HEK293 (cell line): ENCODE data around the gene TNFRSF17.

Experiments
- CTCF ChIA-PET: fragments of 350-600 bp; formaldehyde crosslinking; extraction: SDS; loops from one replicate; lab custom pipeline; 2021; ENCODE audit warnings: antibody characterized with exemption; lab: Yijun Ruan, JAX
- POLR2A ChIA-PET: fragments of 300-600 bp; formaldehyde crosslinking; extraction: SDS; loops from one replicate; lab custom pipeline; 2020; ENCODE audit warnings: antibody characterized with exemption, inconsistent platforms; lab: Yijun Ruan, JAX
- H3K27ac ChIP-seq: fragments of 200-500 bp; sonication (Bioruptor generic); 2 replicates; pipeline ENCODE4 v1.5.1; 2014; ENCODE audit warnings: low read depth, low read length, control low read depth, inconsistent platforms; ENCODE audit errors: extremely low read depth
- H3K36me3 ChIP-seq, 2 experiments: fragments of 200-500 bp in 1 of 2; sonication (Bioruptor generic) in 1 of 2; 1 replicate in 1 of 2; 2 replicates in 1 of 2; pipeline ENCODE4 v1.5.1; 2014 to 2017; ENCODE audit warnings: inconsistent platforms in 2 of 2, low read length in 2 of 2; ENCODE audit not compliant: control insufficient read depth in 2 of 2, insufficient read depth in 1 of 2
- H3K4me1 ChIP-seq: fragments of 200-500 bp; sonication (Bioruptor generic); 2 replicates; pipeline ENCODE4 v1.5.1; 2014; ENCODE audit warnings: mild to moderate bottlenecking, low read length, inconsistent platforms; ENCODE audit not compliant: control insufficient read depth, insufficient read depth
- H3K4me3 ChIP-seq: 2 replicates; pipeline ENCODE4 v1.5.1; 2011; ENCODE audit warnings: low read depth, mild to moderate bottlenecking, control low read depth, low read length, moderate library complexity
- H3K9me3 ChIP-seq: fragments of 200-500 bp; sonication (Bioruptor generic); 2 replicates; pipeline ENCODE4 v1.5.1; 2014; ENCODE audit warnings: low read depth, low read length, inconsistent platforms; ENCODE audit not compliant: control insufficient read depth, insufficient read depth
- ATF2 ChIP-seq: fragments of 450-650 bp; formaldehyde crosslinking; IDR thresholded peaks from 2 replicates; pipeline ENCODE4 v1.5.1; 2016; ENCODE audit warnings: missing biosample characterization, missing genetic modification characterization, low read depth
- GLIS2 ChIP-seq: fragments of 450-650 bp; formaldehyde crosslinking; IDR thresholded peaks from 2 replicates; pipeline ENCODE4 v1.5.1; 2016; ENCODE audit warnings: missing biosample characterization, missing genetic modification characterization
- KLF16 ChIP-seq: fragments of 450-650 bp; formaldehyde crosslinking; IDR thresholded peaks from 2 replicates; pipeline ENCODE4 v1.5.1; 2017; ENCODE audit warnings: missing biosample characterization, missing genetic modification characterization
- KLF7 ChIP-seq: fragments of 450-650 bp; formaldehyde crosslinking; IDR thresholded peaks from 2 replicates; pipeline ENCODE4 v1.5.1; 2016; ENCODE audit warnings: missing biosample characterization, missing genetic modification characterization, borderline replicate concordance
- MYNN ChIP-seq: fragments of 450-650 bp; formaldehyde crosslinking; IDR thresholded peaks from 2 replicates; pipeline ENCODE4 v1.5.1; 2016; ENCODE audit warnings: missing biosample characterization, missing genetic modification characterization, borderline replicate concordance
- ZNF140 ChIP-seq: fragments of 450-650 bp; formaldehyde crosslinking; IDR thresholded peaks from 2 replicates; pipeline ENCODE4 v1.5.1; 2016; ENCODE audit warnings: missing biosample characterization, missing genetic modification characterization
- ZNF335 ChIP-seq: fragments of 450-650 bp; formaldehyde crosslinking; conservative IDR thresholded peaks from 2 replicates; pipeline ENCODE4 v1.5.1; 2016; ENCODE audit warnings: missing biosample characterization, missing genetic modification characterization
- ZNF48 ChIP-seq: fragments of 450-650 bp; formaldehyde crosslinking; IDR thresholded peaks from 2 replicates; pipeline ENCODE4 v1.5.1; 2016; ENCODE audit warnings: missing biosample characterization, missing genetic modification characterization
- ZNF488 ChIP-seq: fragments of 450-650 bp; formaldehyde crosslinking; IDR thresholded peaks from 2 replicates; pipeline ENCODE4 v1.5.1; 2016; ENCODE audit warnings: missing biosample characterization, missing genetic modification characterization
- ZNF623 ChIP-seq: fragments of 450-650 bp; formaldehyde crosslinking; IDR thresholded peaks from 2 replicates; pipeline ENCODE4 v1.5.1; 2016; ENCODE audit warnings: missing biosample characterization, missing genetic modification characterization
- ZNF664 ChIP-seq: fragments of 450-650 bp; formaldehyde crosslinking; IDR thresholded peaks from 2 replicates; pipeline ENCODE4 v1.5.1; 2016; ENCODE audit warnings: missing biosample characterization, missing genetic modification characterization
- TF ChIP-seq, protein P1 (sequence below): fragments of 450-650 bp; formaldehyde crosslinking; IDR thresholded peaks from 2 replicates; pipeline ENCODE4 v1.5.1; 2016; ENCODE audit warnings: missing biosample characterization, missing genetic modification characterization
- TF ChIP-seq, protein P2 (sequence below): fragments of 450-650 bp; formaldehyde crosslinking; IDR thresholded peaks from 2 replicates; pipeline ENCODE4 v1.5.1; 2017; ENCODE audit warnings: missing biosample characterization, missing genetic modification characterization

The TNFRSF17 gene

DNA sequence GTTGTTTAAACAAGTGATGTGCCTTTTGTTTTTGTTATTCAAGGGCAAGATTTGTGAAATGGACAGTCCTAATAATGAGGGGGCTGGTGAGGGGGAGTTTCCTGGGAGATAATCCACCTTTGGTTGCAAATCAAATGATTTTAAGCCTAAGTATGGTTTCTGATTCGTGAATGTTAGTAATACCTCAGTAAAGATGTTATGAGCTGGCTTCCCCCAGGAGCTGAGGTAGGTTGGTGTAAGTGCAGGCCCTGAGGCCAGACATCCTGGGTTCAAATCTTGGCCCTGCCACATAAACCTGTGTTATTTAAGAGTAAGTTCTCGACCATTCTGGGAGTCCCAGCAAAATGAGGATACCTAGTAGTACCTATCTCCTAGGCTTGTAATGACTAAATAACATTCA lies 13.1 kb downstream of the TNFRSF17 start:
- POLR2A ChIA-PET: interaction anchor here (2.0 kb wide), 1 partner anchor 84 kb away, joined by 10 read pairs; no protein-coding TSS in a partner anchor
- peaks cover 6% of the 10 kb centered on the region; the same call in 1 of the 2 replicates for H3K4me1 ChIP-seq
- CTCF ChIA-PET: interaction anchor here (0.7 to 2.3 kb wide), 2 partner anchors 90 to 581 kb away, joined by 4 to 20 read pairs; no protein-coding TSS in a partner anchor

DNA sequence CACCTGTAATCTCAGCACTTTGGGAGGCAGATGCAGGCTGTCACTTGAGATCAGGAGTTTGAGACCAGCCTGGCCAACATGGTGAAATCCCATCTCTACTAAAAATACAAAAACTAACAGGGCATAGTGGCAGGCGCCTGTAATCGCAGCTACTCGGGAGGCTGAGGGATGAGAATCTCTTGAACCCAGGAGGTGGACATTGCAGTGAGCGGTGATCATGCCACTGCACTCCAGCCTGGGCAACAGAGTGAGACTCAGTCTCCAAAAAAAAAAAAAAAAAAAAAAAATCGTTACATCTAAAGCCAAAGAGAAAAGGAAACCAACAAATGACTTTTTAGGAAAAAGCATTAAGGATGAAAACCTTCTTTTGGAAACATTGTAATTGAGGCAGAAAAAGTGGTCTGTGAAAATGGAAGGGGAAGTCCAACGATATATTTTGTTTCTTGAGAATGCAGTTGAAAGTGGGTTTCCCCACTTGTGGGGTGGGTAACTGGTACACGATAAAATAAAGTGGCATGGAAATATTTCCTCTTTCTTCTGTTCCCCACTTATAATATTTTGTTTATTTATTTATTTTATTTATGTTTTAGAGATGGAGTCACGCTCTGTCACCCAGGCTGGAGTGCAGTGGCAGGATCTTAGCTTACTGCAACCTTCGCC lies 14.1 kb downstream of the TNFRSF17 start:
- peaks cover 6% of the 10 kb centered on the region; the same call in 1 of the 2 replicates for H3K4me1 ChIP-seq
- POLR2A ChIA-PET: no interaction called here
- H3K36me3 ChIP-seq: peaks cover 0 to under 1% of the 10 kb centered on the region in 2 experiments; a peak in 2 of 3 replicates
- no peak overlapping the region for H3K4me3 ChIP-seq
- H3K9me3 ChIP-seq: no peaks in the 10 kb centered on the region
- TF ChIP-seq, protein P1, sequence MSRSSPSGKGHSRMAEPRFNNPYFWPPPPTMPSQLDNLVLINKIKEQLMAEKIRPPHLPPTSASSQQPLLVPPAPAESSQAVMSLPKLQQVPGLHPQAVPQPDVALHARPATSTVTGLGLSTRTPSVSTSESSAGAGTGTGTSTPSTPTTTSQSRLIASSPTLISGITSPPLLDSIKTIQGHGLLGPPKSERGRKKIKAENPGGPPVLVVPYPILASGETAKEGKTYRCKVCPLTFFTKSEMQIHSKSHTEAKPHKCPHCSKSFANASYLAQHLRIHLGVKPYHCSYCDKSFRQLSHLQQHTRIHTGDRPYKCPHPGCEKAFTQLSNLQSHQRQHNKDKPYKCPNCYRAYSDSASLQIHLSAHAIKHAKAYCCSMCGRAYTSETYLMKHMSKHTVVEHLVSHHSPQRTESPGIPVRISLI: 0 out of 2 replicates have a peak, but pooled peaks have one; percentile 81
- TF ChIP-seq KLF16 (tag by site-specific recombination) (no peak), ZNF623 (tag by site-specific recombination) (no peak)
- H3K27ac ChIP-seq: no peak overlapping the region
- CTCF ChIA-PET: interaction anchor here (0.6 to 0.7 kb wide), 2 partner anchors 28 to 582 kb away, joined by 3 to 4 read pairs; no protein-coding TSS in a partner anchor

More for the DNA sequence above, 13.1 kb downstream of the TNFRSF17 start:
- TF ChIP-seq ZNF664 (peak; percentile 92), ZNF48 (tag by site-specific recombination) (no peak)
- Histone ChIP-seq H3K27ac (no peak overlapping the region), H3K36me3 (peaks cover 0 to 4% of the 10 kb centered on the region in 2 experiments; a peak in 2 of 3 replicates), H3K4me3 (no peak overlapping the region), H3K9me3 (no peaks in the 10 kb centered on the region)

DNA sequence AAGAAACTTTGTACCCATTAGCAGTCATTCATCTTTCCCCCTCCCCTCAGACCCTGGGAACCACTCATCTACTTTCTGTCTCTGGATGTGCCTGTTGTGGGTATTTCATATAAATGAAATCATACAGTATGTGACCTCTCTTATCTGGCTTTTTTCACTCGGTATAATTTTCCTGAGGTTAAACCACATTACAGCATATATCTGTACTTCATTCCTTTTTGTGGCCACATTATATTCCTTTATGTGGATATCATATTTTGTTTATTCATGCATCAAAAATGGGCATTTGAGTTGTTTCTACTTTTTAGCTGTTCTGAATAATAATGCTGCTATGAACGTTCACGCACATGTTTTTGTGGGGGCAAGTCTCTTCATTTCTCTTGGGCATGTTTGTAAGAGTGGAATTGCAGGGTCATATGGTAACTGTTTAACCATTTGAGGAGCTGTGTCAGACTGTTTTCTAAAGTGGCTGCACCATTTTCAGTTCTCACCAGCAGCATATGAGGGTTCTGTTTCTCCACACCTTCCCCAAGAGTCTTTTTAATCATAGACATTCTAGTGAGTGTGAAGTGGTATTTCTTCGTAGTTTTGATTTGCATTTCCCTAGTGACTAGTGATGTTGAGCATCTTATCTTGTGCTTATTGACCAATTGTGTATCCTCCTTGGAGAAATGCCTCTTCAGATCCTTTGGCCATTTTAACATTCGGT lies 15.3 kb downstream of the TNFRSF17 start:
- TF ChIP-seq, protein P2, sequence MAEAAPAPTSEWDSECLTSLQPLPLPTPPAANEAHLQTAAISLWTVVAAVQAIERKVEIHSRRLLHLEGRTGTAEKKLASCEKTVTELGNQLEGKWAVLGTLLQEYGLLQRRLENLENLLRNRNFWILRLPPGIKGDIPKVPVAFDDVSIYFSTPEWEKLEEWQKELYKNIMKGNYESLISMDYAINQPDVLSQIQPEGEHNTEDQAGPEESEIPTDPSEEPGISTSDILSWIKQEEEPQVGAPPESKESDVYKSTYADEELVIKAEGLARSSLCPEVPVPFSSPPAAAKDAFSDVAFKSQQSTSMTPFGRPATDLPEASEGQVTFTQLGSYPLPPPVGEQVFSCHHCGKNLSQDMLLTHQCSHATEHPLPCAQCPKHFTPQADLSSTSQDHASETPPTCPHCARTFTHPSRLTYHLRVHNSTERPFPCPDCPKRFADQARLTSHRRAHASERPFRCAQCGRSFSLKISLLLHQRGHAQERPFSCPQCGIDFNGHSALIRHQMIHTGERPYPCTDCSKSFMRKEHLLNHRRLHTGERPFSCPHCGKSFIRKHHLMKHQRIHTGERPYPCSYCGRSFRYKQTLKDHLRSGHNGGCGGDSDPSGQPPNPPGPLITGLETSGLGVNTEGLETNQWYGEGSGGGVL (tag by site-specific recombination): no peak
- TF ChIP-seq ZNF140 (tag by site-specific recombination) (peak; percentile 89; the same call in 1 of the 2 replicates), ZNF335 (tag by site-specific recombination) (0 out of 2 replicates have a peak, but pooled peaks have one; percentile 23)
- CTCF ChIA-PET: interaction anchor here (0.6 to 0.7 kb wide), 2 partner anchors 314 to 935 kb away, joined by 3 to 4 read pairs; no protein-coding TSS in a partner anchor
- peaks cover 6% of the 10 kb centered on the region; the same call in 1 of the 2 replicates for H3K4me1 ChIP-seq
- H3K9me3 ChIP-seq: no peaks in the 10 kb centered on the region
- POLR2A ChIA-PET: no interaction called here
- H3K4me3 ChIP-seq: no peak overlapping the region
- H3K36me3 ChIP-seq: no peaks in the 10 kb centered on the region
- H3K27ac ChIP-seq: no peak overlapping the region

- POLR2A ChIA-PET: no interaction called here
- Histone ChIP-seq H3K36me3 (no peaks in the 10 kb centered on the region), H3K4me1 (no peaks in the 10 kb centered on the region), H3K4me3 (no peak overlapping the region), H3K27ac (no peak overlapping the region), H3K9me3 (no peaks in the 10 kb centered on the region)
- CTCF ChIA-PET: interaction anchor here (0.6 to 3.1 kb wide), 2 partner anchors 10 to 82 kb away, joined by 6 to 10 read pairs; no protein-coding TSS in a partner anchor
- TF ChIP-seq MYNN (no peak), ATF2 (no peak), ZNF488 (tag by site-specific recombination) (no peak), GLIS2 (tag by site-specific recombination) (no peak), KLF7 (no peak)
- TF ChIP-seq, protein P1: no peak
Measured at GRCh38 chr16:11985250-11985649, 20.2 kb downstream of the TNFRSF17 start.
